ENCODE data around the gene FRAS1.

- TF ChIP-seq EP300 (IDR thresholded peaks at IDR 0.05) (no peak), POLR2A (IDR thresholded peaks at IDR 0.05) (no peak), CTCF (IDR thresholded peaks at IDR 0.05) (no peak), POLR2AphosphoS5 (IDR thresholded peaks at IDR 0.05) (no peak)
Measured at GRCh38 chr4:78288327-78288726, 231.2 kb downstream of the FRAS1 start.
